Liver (tissue), 3 donors: ENCODE measurements around the gene ASNSD1.

Experiments used
- EGR1 ChIP-seq, 2 donors: IDR thresholded peaks; 2 replicates each; pipeline ENCODE4 v1.6.1; 2016 to 2018; ENCODE audit warnings: antibody characterized with exemption in 2 of 2, low read depth in 2 of 2
- FOXA1 ChIP-seq: IDR thresholded peaks from 2 replicates; pipeline ENCODE4 v1.6.1; 2016; ENCODE audit warnings: antibody characterized with exemption
- FOXA2 ChIP-seq: IDR thresholded peaks from 2 replicates; pipeline ENCODE4 v1.6.1; 2016; ENCODE audit warnings: antibody characterized with exemption
- HNF4A ChIP-seq, 2 donors: conservative IDR thresholded peaks; 2 replicates each; pipeline ENCODE4 v1.6.1; 2016; ENCODE audit warnings: antibody characterized with exemption in 2 of 2, mild to moderate bottlenecking in 2 of 2
- JUND ChIP-seq, 2 donors: IDR thresholded peaks; 2 replicates each; pipeline ENCODE4 v1.6.1; 2016; ENCODE audit warnings: antibody characterized with exemption in 2 of 2
- RAD21 ChIP-seq, 2 donors: IDR thresholded peaks; 2 replicates each; pipeline ENCODE4 v1.6.1; 2016; ENCODE audit warnings: antibody characterized with exemption in 2 of 2, mild to moderate bottlenecking in 2 of 2
- RXRA ChIP-seq, 2 donors: IDR thresholded peaks; 2 replicates each; pipeline ENCODE4 v1.6.1; 2017 to 2018; ENCODE audit warnings: antibody characterized with exemption in 2 of 2, mild to moderate bottlenecking in 1 of 2
- SP1 ChIP-seq: IDR thresholded peaks from 2 replicates; pipeline ENCODE4 v1.6.1; 2018; ENCODE audit warnings: antibody characterized with exemption, mild to moderate bottlenecking
- TAF1 ChIP-seq: conservative IDR thresholded peaks from 2 replicates; pipeline ENCODE4 v1.6.1; 2016; ENCODE audit warnings: antibody characterized with exemption, mild to moderate bottlenecking
- TF ChIP-seq, protein P1 (sequence below): fragments of 150-350 bp; IDR thresholded peaks from 2 replicates; pipeline ENCODE4 v1.5.1; 2017; ENCODE audit warnings: improper control_type of control experiment, low read depth, low read length; ENCODE audit not compliant: missing input control
- TF ChIP-seq, protein P2 (sequence below): IDR thresholded peaks from 2 replicates; pipeline ENCODE4 v1.6.1; 2016; ENCODE audit warnings: antibody characterized with exemption
- TF ChIP-seq, protein P3 (sequence below): IDR thresholded peaks from 2 replicates; pipeline ENCODE4 v1.6.1; 2016; ENCODE audit warnings: antibody characterized with exemption, mild to moderate bottlenecking
- TF ChIP-seq, protein P4 (sequence below): IDR thresholded peaks from 2 replicates; pipeline ENCODE4 v1.6.1; 2016; ENCODE audit warnings: antibody characterized with exemption
- donor health status: healthy.
- donor health status: healthy.

DNA sequence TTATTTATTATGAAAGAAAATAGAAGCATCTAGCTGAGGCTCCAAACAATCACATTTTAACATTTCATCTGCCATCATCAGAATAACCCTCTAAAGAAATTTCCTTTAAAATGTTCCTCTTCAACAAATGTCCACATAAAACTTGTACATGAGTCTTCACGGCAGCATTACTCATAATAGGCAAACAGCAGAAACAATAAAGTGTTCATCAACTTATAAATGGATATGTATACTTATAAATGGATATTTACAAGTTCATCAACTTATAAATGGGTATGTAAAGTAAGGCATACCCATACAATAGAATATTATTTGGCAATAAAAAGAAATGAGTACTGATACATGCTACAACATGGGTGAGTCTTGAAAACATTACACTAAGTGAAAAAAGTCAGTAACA lies 33.5 kb upstream of the ASNSD1 start:
- no peak for TF ChIP-seq JUND (IDR thresholded peaks at IDR 0.05)
- TF ChIP-seq, protein P1, sequence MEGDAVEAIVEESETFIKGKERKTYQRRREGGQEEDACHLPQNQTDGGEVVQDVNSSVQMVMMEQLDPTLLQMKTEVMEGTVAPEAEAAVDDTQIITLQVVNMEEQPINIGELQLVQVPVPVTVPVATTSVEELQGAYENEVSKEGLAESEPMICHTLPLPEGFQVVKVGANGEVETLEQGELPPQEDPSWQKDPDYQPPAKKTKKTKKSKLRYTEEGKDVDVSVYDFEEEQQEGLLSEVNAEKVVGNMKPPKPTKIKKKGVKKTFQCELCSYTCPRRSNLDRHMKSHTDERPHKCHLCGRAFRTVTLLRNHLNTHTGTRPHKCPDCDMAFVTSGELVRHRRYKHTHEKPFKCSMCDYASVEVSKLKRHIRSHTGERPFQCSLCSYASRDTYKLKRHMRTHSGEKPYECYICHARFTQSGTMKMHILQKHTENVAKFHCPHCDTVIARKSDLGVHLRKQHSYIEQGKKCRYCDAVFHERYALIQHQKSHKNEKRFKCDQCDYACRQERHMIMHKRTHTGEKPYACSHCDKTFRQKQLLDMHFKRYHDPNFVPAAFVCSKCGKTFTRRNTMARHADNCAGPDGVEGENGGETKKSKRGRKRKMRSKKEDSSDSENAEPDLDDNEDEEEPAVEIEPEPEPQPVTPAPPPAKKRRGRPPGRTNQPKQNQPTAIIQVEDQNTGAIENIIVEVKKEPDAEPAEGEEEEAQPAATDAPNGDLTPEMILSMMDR = no peak
- no peak for TF ChIP-seq TAF1
- no peak for TF ChIP-seq EGR1 (IDR thresholded peaks at IDR 0.05; ENCODE audit: low read depth in 2 of 2)
- TF ChIP-seq FOXA1 = no peak
- no peak for TF ChIP-seq HNF4A (conservative IDR thresholded peaks at IDR 0.05)
- TF ChIP-seq RXRA (IDR thresholded peaks at IDR 0.05) = no peak
- TF ChIP-seq RAD21 (IDR thresholded peaks at IDR 0.05) = no peak
- TF ChIP-seq, protein P2, sequence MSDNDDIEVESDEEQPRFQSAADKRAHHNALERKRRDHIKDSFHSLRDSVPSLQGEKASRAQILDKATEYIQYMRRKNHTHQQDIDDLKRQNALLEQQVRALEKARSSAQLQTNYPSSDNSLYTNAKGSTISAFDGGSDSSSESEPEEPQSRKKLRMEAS = no peak
- TF ChIP-seq, protein P3, sequence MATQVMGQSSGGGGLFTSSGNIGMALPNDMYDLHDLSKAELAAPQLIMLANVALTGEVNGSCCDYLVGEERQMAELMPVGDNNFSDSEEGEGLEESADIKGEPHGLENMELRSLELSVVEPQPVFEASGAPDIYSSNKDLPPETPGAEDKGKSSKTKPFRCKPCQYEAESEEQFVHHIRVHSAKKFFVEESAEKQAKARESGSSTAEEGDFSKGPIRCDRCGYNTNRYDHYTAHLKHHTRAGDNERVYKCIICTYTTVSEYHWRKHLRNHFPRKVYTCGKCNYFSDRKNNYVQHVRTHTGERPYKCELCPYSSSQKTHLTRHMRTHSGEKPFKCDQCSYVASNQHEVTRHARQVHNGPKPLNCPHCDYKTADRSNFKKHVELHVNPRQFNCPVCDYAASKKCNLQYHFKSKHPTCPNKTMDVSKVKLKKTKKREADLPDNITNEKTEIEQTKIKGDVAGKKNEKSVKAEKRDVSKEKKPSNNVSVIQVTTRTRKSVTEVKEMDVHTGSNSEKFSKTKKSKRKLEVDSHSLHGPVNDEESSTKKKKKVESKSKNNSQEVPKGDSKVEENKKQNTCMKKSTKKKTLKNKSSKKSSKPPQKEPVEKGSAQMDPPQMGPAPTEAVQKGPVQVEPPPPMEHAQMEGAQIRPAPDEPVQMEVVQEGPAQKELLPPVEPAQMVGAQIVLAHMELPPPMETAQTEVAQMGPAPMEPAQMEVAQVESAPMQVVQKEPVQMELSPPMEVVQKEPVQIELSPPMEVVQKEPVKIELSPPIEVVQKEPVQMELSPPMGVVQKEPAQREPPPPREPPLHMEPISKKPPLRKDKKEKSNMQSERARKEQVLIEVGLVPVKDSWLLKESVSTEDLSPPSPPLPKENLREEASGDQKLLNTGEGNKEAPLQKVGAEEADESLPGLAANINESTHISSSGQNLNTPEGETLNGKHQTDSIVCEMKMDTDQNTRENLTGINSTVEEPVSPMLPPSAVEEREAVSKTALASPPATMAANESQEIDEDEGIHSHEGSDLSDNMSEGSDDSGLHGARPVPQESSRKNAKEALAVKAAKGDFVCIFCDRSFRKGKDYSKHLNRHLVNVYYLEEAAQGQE = no peak
- TF ChIP-seq FOXA2 = no peak
- no peak for TF ChIP-seq SP1
- TF ChIP-seq, protein P4, sequence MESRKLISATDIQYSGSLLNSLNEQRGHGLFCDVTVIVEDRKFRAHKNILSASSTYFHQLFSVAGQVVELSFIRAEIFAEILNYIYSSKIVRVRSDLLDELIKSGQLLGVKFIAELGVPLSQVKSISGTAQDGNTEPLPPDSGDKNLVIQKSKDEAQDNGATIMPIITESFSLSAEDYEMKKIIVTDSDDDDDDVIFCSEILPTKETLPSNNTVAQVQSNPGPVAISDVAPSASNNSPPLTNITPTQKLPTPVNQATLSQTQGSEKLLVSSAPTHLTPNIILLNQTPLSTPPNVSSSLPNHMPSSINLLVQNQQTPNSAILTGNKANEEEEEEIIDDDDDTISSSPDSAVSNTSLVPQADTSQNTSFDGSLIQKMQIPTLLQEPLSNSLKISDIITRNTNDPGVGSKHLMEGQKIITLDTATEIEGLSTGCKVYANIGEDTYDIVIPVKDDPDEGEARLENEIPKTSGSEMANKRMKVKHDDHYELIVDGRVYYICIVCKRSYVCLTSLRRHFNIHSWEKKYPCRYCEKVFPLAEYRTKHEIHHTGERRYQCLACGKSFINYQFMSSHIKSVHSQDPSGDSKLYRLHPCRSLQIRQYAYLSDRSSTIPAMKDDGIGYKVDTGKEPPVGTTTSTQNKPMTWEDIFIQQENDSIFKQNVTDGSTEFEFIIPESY = no peak
